CD14-positive monocyte (primary cell): ENCODE measurements around the gene SLC9A9. TPM values are rescaled to one million over a fixed set of nuclear protein-coding genes. Genes with fewer than 3 reads are reported as not detected.

Experiments
- DNase-seq, 3 donors: peaks; one replicate each; pipeline ENCODE4 v3.0.0-alpha.2; 2011 to 2022
- H2AFZ ChIP-seq: 2 replicates; pipeline ENCODE4 v1.6.0; 2012; ENCODE audit warnings: mild to moderate bottlenecking, low read depth, low read length, inconsistent platforms; ENCODE audit not compliant: insufficient read depth, poor library complexity, severe bottlenecking
- H3K27ac ChIP-seq, 2 donors: 1 replicate in 1 of 2; 2 replicates in 1 of 2; pipeline ENCODE4 v1.5.1; 2012 to 2013; ENCODE audit warnings: low read length in 2 of 2, control low read depth in 1 of 2, inconsistent platforms in 1 of 2, low read depth in 1 of 2, mild to moderate bottlenecking in 1 of 2
- H3K27me3 ChIP-seq, 2 donors: one replicate each; pipeline versions ENCODE4 v1.6.0 to v1.6.1; 2011 to 2013; ENCODE audit warnings: low read length in 2 of 2; ENCODE audit not compliant: control insufficient read depth in 2 of 2, insufficient read depth in 2 of 2
- H3K36me3 ChIP-seq, 2 donors: replicated peaks in 1 of 2; 1 replicate in 1 of 2; 2 replicates in 1 of 2; pipeline versions ENCODE4 v1.5.1 to v1.6.1; 2012 to 2013; ENCODE audit warnings: low read length in 2 of 2, control low read depth in 1 of 2, inconsistent platforms in 1 of 2, mild to moderate bottlenecking in 1 of 2; ENCODE audit not compliant: insufficient read depth in 2 of 2, control insufficient read depth in 1 of 2
- H3K4me1 ChIP-seq, 2 donors: 1 replicate in 1 of 2; 2 replicates in 1 of 2; pipeline versions ENCODE4 v1.5.1 to v1.6.1; 2012 to 2013; ENCODE audit warnings: low read length in 2 of 2, control low read depth in 1 of 2, inconsistent platforms in 1 of 2, mild to moderate bottlenecking in 1 of 2, moderate library complexity in 1 of 2; ENCODE audit not compliant: insufficient read depth in 2 of 2, control insufficient read depth in 1 of 2
- H3K4me2 ChIP-seq: replicated peaks from 2 replicates; pipeline ENCODE3; 2012; ENCODE audit warnings: low read length, moderate library complexity, mild to moderate bottlenecking; ENCODE audit not compliant: poor library complexity, severe bottlenecking; ENCODE audit errors: extremely low read depth
- H3K4me3 ChIP-seq, 3 experiments: fragments of 200-600 bp in 1 of 3; sonication (generic) in 1 of 3; replicated peaks in 1 of 3; 1 replicate in 2 of 3; 2 replicates in 1 of 3; pipeline ENCODE4 v1.5.1; 2011 to 2013; ENCODE audit warnings: low read length in 3 of 3, mild to moderate bottlenecking in 3 of 3, control low read depth in 2 of 3, low read depth in 2 of 3, inconsistent platforms in 1 of 3, moderate library complexity in 1 of 3
- H3K79me2 ChIP-seq: 2 replicates; pipeline ENCODE4 v1.6.0; 2012; ENCODE audit warnings: mild to moderate bottlenecking, control low read depth, inconsistent platforms, low read length, moderate library complexity; ENCODE audit not compliant: insufficient read depth
- H3K9ac ChIP-seq: 2 replicates; pipeline ENCODE4 v1.6.0; 2017; ENCODE audit warnings: low read length, mild to moderate bottlenecking; ENCODE audit not compliant: insufficient read depth, poor library complexity, severe bottlenecking
- H3K9me3 ChIP-seq, 2 donors: replicated peaks in 1 of 2; 1 replicate in 1 of 2; 2 replicates in 1 of 2; pipeline versions ENCODE4 v1.5.1 to v1.6.1; 2012 to 2013; ENCODE audit warnings: low read length in 2 of 2, control low read depth in 1 of 2; ENCODE audit not compliant: control insufficient read depth in 1 of 2, insufficient read depth in 1 of 2
- H4K20me1 ChIP-seq: 2 replicates; pipeline ENCODE4 v1.6.0; 2012; ENCODE audit warnings: mild to moderate bottlenecking, low read length, control low read depth, moderate library complexity; ENCODE audit not compliant: insufficient read depth
- H3K27ac Mint-ChIP-seq, 7 donors: one replicate each; pipeline ENCODE4 v1.8.0; 2020; ENCODE audit warnings: mild to moderate bottlenecking in 7 of 7, mixed read lengths in 7 of 7, moderate library complexity in 6 of 7, inconsistent platforms in 2 of 7
- H3K27me3 Mint-ChIP-seq, 3 donors: one replicate each; pipeline ENCODE4 v1.8.0; 2021 to 2022; ENCODE audit warnings: low read depth in 3 of 3, mild to moderate bottlenecking in 3 of 3, mixed read lengths in 3 of 3, moderate library complexity in 3 of 3, inconsistent platforms in 1 of 3
- H3K36me3 Mint-ChIP-seq, 2 donors: one replicate each; pipeline ENCODE4 v1.8.0; 2020; ENCODE audit warnings: mixed read lengths in 2 of 2, inconsistent platforms in 1 of 2, mild to moderate bottlenecking in 1 of 2
- H3K4me1 Mint-ChIP-seq: one replicate; pipeline ENCODE4 v1.8.0; 2020; ENCODE audit warnings: mild to moderate bottlenecking, mixed read lengths
- H3K4me3 Mint-ChIP-seq, 2 donors: one replicate each; pipeline ENCODE4 v1.8.0; 2020; ENCODE audit warnings: mild to moderate bottlenecking in 2 of 2, mixed read lengths in 2 of 2, moderate library complexity in 1 of 2
- H3K9me3 Mint-ChIP-seq, 7 donors: one replicate each; pipeline ENCODE4 v1.8.0; 2020 to 2022; ENCODE audit warnings: mixed read lengths in 7 of 7, mild to moderate bottlenecking in 6 of 7, moderate library complexity in 6 of 7, inconsistent platforms in 2 of 7
- CTCF ChIP-seq: fragments of 200-600 bp; IDR thresholded peaks from one replicate; pipeline ENCODE4 v1.8.0; 2022; ENCODE audit warnings: antibody characterized with exemption, mild to moderate bottlenecking
- WGBS: methylation state at CpG from one replicate; pipeline ENCODE4 v1.1.5; 2013; ENCODE audit warnings: missing lambda C conversion rate; ENCODE audit not compliant: insufficient coverage; 5-methylcytosine and 5-hydroxymethylcytosine counted together
- intact Hi-C, 2 donors: fragments of 100-400 bp; cut with micrococcal nuclease; formaldehyde crosslinking; loops; one replicate each; pipeline versions ENCODE4 v1.15.0 to v1.15.1; 2023
- polyA plus RNA-seq, 3 donors: library from polyadenylated mRNA; depleted of rRNA in 1 of 3; unstranded in 2 of 3; stranded (reverse) in 1 of 3; fragments of 300-500 nt in 2 of 3; fragments of >200 nt in 1 of 3; fragmentation: Illumina TruSeq in 2 of 3; gene quantifications; 1 replicate in 2 of 3; 2 replicates in 1 of 3; pipeline ENCODE4 v1.2.3, GENCODE V29; 2012 to 2021

The SLC9A9 gene
- polyA plus RNA-seq, 3 donors, result 14.1 to 32.8 (median 27.0) TPM

- Histone ChIP-seq H3K27ac (no peak overlapping the region), H3K4me1 (no peaks in the 10 kb centered on the region), H3K27me3 (no peaks in the 10 kb centered on the region), H3K79me2 (no peaks in the 10 kb centered on the region), H3K4me2 (no peak overlapping the region), H2AFZ (no peak overlapping the region), H3K4me3 (no peak overlapping the region), H4K20me1 (no peaks in the 10 kb centered on the region), H3K36me3 (peaks cover 2 to 7% of the 10 kb centered on the region in 2 donors), H3K9ac (no peak overlapping the region), H3K9me3 (no peaks in the 10 kb centered on the region)
- TF ChIP-seq CTCF, result no peak
- Mint-ChIP-seq H3K9me3 (peaks cover 0 to 5% (median 0%) of the 10 kb centered on the region in 7 donors), H3K36me3 (peaks cover 27 to 29% of the 10 kb centered on the region in 2 donors), H3K27ac (no peak overlapping the region), H3K4me1 (no peaks in the 10 kb centered on the region), H3K4me3 (no peak overlapping the region), H3K27me3 (no peaks in the 10 kb centered on the region)
- no peak for DNase-seq
- 83% methylated on average over 1 of the region's 2 CpGs for WGBS
- intact Hi-C loops, result no loop called here
Measured at GRCh38 chr3:143495527-143495926, 352.7 kb downstream of the SLC9A9 start.

DNA sequence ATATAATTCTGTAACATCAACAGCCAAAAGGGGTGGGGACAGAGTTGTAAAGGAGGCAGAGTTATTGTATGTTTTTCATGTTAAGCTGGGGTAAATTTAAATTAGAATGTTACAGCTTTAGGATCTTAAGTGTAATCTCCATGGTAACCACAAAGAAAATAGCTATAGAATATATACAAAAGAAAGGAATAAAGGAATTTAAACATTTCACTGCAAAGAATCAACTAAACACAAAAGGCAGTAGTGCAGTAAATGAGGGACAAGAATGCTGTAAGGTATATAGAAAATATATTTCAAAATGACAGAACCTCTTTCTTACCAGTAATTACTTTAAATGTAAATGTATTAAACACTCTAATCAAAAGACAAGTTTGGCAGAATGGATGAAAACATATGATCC lies 361.7 kb downstream of the SLC9A9 start:
- H3K4me1 Mint-ChIP-seq, result no peaks in the 10 kb centered on the region
- Histone ChIP-seq H2AFZ (no peak overlapping the region), H3K9ac (no peak overlapping the region), H3K4me3 (no peak overlapping the region), H3K36me3 (peaks cover 0 to 7% of the 10 kb centered on the region in 2 donors), H3K27ac (no peak overlapping the region), H3K27me3 (no peaks in the 10 kb centered on the region), H3K4me1 (no peaks in the 10 kb centered on the region), H3K79me2 (no peaks in the 10 kb centered on the region), H4K20me1 (no peaks in the 10 kb centered on the region), H3K4me2 (no peak overlapping the region), H3K9me3 (no peaks in the 10 kb centered on the region)
- peaks cover 34 to 37% of the 10 kb centered on the region in 2 donors for H3K36me3 Mint-ChIP-seq
- no peak overlapping the region for H3K4me3 Mint-ChIP-seq
- H3K9me3 Mint-ChIP-seq, result peaks cover 0 to 4% (median 0%) of the 10 kb centered on the region in 7 donors
- H3K27me3 Mint-ChIP-seq, result peaks cover 0 to 2% (median 0%) of the 10 kb centered on the region in 3 donors
- TF ChIP-seq CTCF, result no peak
- no peak for DNase-seq
- intact Hi-C loops, result no loop called here
- no peak overlapping the region for H3K27ac Mint-ChIP-seq
